Measurements from ENCODE around the gene BICC1.

The BICC1 gene

GRCh38 chr10:58721601-58722281 is 209.1 kb downstream of the BICC1 start:
- TF ChIP-seq, protein P1, sequence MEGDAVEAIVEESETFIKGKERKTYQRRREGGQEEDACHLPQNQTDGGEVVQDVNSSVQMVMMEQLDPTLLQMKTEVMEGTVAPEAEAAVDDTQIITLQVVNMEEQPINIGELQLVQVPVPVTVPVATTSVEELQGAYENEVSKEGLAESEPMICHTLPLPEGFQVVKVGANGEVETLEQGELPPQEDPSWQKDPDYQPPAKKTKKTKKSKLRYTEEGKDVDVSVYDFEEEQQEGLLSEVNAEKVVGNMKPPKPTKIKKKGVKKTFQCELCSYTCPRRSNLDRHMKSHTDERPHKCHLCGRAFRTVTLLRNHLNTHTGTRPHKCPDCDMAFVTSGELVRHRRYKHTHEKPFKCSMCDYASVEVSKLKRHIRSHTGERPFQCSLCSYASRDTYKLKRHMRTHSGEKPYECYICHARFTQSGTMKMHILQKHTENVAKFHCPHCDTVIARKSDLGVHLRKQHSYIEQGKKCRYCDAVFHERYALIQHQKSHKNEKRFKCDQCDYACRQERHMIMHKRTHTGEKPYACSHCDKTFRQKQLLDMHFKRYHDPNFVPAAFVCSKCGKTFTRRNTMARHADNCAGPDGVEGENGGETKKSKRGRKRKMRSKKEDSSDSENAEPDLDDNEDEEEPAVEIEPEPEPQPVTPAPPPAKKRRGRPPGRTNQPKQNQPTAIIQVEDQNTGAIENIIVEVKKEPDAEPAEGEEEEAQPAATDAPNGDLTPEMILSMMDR (conservative IDR thresholded peaks at IDR 0.05) = no peak
- no peak for TF ChIP-seq ZFX (IDR thresholded peaks at IDR 0.05)

DNA sequence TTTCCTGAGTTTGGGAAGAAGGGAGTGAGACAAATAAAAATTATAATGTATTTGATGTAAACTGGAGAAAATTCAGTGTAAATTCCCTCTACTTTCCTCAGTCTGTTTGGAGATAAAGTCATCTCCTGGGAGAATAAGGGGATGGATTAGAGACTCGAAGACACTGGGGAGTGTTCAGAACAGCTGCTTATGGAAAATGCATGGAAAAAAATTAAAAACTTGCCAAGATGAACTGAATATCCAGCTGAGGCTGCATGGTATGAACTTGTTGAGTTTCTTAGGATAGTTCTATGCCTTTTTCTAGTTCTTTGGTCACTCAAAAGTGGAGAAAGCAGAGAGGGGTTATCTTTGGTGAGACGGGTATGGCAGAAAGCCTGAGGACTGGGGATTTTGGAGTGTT is 210.5 kb downstream of the BICC1 start:
- H3K27ac ChIP-seq = no peak overlapping the region
- TF ChIP-seq ZFX (IDR thresholded peaks at IDR 0.05) = no peak
- TF ChIP-seq, protein P1 (conservative IDR thresholded peaks at IDR 0.05) = no peak

More at GRCh38 chr10:58721601-58722281, 209.1 kb downstream of the BICC1 start:
- H3K27ac ChIP-seq = no peak overlapping the region

DNA sequence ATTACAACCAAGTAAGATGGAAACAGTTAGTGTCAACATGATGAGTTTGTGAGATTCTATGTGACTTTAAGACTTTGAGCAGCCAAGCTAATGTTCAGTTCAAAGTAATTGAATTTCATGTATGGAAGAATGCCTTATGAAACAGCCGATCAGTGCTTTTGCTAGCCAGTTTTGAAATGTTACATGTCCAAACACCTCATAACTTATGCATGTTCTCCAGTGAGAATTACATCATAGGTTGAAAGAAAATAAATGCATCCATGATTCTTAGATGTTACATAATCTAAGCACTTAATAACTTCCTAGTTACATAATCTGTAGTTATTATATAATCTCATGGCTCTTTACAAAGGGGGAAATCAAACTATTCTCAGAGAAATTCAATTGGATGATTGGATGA is 211.3 kb downstream of the BICC1 start:
- TF ChIP-seq ZFX (IDR thresholded peaks at IDR 0.05) = no peak
- TF ChIP-seq, protein P1 (conservative IDR thresholded peaks at IDR 0.05) = no peak
- no peak overlapping the region for H3K27ac ChIP-seq

- TF ChIP-seq ZFX (IDR thresholded peaks at IDR 0.05) = no peak
- TF ChIP-seq, protein P1 (conservative IDR thresholded peaks at IDR 0.05) = no peak
- no peak overlapping the region for H3K27ac ChIP-seq
These were observed 212.1 kb downstream of the BICC1 start for GRCh38 chr10:58724781-58725180.

DNA sequence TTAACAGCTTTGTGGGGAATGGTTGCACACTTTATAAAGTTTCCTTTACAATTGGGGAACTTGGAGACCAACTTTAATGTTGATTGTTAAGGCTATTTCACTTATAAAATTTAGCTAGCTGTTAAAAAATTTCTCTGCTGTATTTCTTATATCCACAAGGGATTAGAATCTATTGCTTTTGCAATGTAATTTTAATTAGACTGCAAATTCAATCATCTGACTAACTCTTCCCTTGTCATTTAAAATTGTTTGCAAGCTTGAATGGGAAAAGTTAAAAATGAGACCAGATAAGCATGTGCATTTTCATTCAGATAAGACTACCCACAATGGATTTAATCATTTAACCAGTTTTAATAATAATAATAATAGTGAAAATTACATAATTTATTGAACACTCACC is 213.2 kb downstream of the BICC1 start:
- no peak for TF ChIP-seq ZFX (IDR thresholded peaks at IDR 0.05)
- TF ChIP-seq, protein P1 (conservative IDR thresholded peaks at IDR 0.05) = no peak
- no peak overlapping the region for H3K27ac ChIP-seq

- TF ChIP-seq, protein P1 (conservative IDR thresholded peaks at IDR 0.05) = no peak
- no peak overlapping the region for H3K27ac ChIP-seq
These were observed 215.0 kb downstream of the BICC1 start for GRCh38 chr10:58727633-58728032.

DNA sequence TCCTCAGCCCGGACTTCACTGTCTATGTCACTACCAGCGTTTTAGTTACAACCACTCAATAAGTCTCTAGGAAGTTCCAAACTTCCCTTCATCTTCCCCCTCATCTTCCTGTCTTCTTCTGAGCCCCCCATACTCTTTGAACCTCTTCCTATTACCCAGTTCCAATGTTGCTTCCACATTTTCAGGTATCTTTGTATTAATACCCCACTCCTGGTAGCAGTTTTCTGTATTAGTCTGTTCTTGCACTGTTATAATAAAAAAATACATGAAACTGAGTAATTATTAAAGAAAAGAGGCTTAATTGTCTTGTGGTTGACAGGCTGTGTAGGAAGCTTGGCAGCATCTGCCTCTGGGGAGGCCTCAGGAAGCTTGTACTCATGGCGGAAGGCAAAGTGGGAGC is 218.6 kb downstream of the BICC1 start:
- TF ChIP-seq ZFX (IDR thresholded peaks at IDR 0.05) = no peak
- TF ChIP-seq, protein P1 (conservative IDR thresholded peaks at IDR 0.05) = no peak

More for the DNA sequence above, 218.6 kb downstream of the BICC1 start:
- H3K27ac ChIP-seq = no peak overlapping the region
